Stomach smooth muscle (tissue), 2 donors: ENCODE measurements around the gene FNTB.
A peak's percentile ranks its signal among the peaks of the same experiment; 100 is the strongest.

ENCODE experiments used
- H3K27ac ChIP-seq: one replicate; pipeline ENCODE4 v1.7.0; 2013; ENCODE audit warnings: mild to moderate bottlenecking, low read length, inconsistent platforms
- H3K27me3 ChIP-seq, 2 donors: one replicate each; pipeline ENCODE4 v1.7.0; 2013; ENCODE audit warnings: low read length in 2 of 2; ENCODE audit not compliant: insufficient read depth in 2 of 2, control insufficient read depth in 1 of 2
- H3K36me3 ChIP-seq, 2 donors: one replicate each; pipeline ENCODE4 v1.7.0; 2013; ENCODE audit warnings: low read length in 2 of 2; ENCODE audit not compliant: control insufficient read depth in 2 of 2, insufficient read depth in 2 of 2
- H3K4me1 ChIP-seq: one replicate; pipeline ENCODE4 v1.7.0; 2013; ENCODE audit warnings: low read length; ENCODE audit not compliant: control insufficient read depth, insufficient read depth
- H3K4me3 ChIP-seq, 2 donors: one replicate each; pipeline ENCODE4 v1.7.0; 2013; ENCODE audit warnings: low read length in 2 of 2
- H3K9ac ChIP-seq, 2 donors: one replicate each; pipeline ENCODE4 v1.7.0; 2013; ENCODE audit warnings: low read length in 2 of 2, mild to moderate bottlenecking in 1 of 2
- H3K9me3 ChIP-seq, 2 donors: one replicate each; pipeline ENCODE4 v1.7.0; 2013; ENCODE audit warnings: low read length in 2 of 2; ENCODE audit not compliant: control insufficient read depth in 2 of 2
- donor health status: healthy.
- donor health status: Pancreatic carcinoma.

The FNTB gene

DNA sequence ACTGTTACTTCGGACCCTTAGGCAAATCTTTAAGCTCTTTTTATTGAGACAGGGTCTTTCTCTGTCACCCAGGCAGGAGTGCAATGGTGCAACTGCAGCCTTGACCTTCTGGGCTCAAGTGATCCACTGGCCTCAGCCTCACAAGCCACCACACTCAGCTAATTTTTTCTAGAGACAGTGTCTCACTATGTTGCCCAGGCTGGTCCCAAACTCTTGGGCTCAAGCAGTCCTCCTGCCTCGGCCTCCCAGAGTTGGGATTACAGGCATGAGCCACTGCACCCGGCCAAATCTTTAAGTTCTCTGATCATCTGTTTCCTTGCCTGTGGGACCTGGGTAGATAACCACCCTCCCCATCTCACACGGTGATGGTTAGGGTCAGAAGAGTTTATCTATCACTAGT is 41.8 kb upstream of the FNTB start:
- Histone ChIP-seq H3K27me3 (no peaks in the 10 kb centered on the region), H3K36me3 (peaks cover 9 to 26% of the 10 kb centered on the region in 2 donors), H3K4me3 (no peak overlapping the region), H3K9me3 (no peaks in the 10 kb centered on the region), H3K9ac (no peak overlapping the region), H3K27ac (no peak overlapping the region), H3K4me1 (no peaks in the 10 kb centered on the region)

DNA sequence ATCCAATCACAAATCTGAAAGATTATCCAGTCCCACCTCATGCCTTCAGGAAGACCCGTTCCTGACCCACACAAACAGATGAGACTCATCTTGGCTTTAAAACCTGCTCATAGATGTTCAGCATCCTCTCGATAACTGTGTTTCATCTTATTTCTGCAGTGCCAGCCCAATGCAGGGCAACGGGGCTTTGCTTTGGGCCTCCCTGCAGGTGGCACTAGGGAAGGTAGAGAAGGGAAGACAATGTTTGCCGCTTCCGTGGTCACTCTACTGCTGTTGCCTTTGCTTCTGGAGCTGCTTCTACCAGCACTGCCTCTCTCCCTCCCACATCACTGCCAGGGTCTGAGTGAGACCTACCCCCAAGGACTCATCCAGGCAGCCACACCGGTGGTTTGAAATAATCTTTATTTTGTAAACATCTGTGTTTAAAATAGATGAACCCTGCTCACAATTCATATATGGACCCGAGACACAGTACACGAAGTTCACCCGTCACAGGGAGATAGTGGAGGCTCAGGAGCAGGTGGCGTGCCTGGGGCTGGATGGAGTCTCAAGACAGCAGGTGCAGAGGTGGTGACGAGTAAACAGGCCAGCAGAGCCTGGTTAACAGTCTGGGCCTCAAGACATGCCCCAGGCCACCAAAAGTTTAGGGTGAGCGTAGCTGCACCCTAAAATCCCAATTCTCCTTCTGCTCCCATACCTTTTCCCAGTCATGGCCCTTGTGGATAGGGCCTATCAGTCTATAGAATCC is 41.1 kb upstream of the FNTB start:
- H3K9ac ChIP-seq = no peak overlapping the region
- H3K27ac ChIP-seq = no peak overlapping the region
- peaks cover 4 to 24% of the 10 kb centered on the region in 2 donors for H3K36me3 ChIP-seq
- H3K9me3 ChIP-seq = no peaks in the 10 kb centered on the region
- no peak overlapping the region for H3K4me3 ChIP-seq
- no peaks in the 10 kb centered on the region for H3K27me3 ChIP-seq
- no peaks in the 10 kb centered on the region for H3K4me1 ChIP-seq

DNA sequence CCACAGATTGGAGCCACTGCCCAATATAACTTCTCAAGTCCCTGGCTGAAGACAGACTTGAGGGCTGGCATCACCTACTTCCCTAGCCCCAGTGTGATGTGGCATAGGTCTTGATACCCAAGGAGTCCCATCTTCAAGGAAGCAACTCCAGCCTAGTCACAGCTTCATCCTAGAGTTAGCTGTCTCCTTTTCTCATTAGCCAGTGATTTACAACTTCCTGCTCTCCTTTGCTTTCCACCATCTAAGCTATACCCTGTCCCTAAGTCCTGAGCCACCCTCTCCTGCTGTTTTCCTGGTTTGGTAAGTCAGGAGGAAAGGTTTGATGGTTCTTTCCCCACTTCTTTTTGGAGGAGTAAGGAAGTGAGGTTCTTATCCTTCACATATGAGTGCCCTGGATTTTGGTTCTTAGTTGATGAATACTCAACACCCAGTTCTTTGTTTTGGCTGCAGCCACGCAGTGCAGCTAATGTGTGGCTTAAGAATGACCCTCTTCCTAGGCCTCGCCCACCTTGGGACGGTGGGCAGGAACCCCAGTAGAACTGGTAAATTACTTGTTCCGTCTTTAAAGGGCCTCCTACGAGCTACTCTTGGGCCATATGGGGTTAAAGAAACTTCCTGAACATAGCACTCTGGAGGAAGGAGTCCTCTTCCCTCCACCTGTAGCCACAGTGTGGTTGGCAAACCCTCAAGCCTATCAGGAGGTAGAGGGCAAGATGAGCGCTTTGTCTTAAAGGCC is 40.2 kb upstream of the FNTB start:
- Histone ChIP-seq H3K9me3 (no peaks in the 10 kb centered on the region), H3K4me1 (peaks cover under 1% of the 10 kb centered on the region), H3K4me3 (no peak overlapping the region), H3K27me3 (no peaks in the 10 kb centered on the region), H3K36me3 (peaks cover 3 to 22% of the 10 kb centered on the region in 2 donors), H3K9ac (no peak overlapping the region), H3K27ac (no peak overlapping the region)

DNA sequence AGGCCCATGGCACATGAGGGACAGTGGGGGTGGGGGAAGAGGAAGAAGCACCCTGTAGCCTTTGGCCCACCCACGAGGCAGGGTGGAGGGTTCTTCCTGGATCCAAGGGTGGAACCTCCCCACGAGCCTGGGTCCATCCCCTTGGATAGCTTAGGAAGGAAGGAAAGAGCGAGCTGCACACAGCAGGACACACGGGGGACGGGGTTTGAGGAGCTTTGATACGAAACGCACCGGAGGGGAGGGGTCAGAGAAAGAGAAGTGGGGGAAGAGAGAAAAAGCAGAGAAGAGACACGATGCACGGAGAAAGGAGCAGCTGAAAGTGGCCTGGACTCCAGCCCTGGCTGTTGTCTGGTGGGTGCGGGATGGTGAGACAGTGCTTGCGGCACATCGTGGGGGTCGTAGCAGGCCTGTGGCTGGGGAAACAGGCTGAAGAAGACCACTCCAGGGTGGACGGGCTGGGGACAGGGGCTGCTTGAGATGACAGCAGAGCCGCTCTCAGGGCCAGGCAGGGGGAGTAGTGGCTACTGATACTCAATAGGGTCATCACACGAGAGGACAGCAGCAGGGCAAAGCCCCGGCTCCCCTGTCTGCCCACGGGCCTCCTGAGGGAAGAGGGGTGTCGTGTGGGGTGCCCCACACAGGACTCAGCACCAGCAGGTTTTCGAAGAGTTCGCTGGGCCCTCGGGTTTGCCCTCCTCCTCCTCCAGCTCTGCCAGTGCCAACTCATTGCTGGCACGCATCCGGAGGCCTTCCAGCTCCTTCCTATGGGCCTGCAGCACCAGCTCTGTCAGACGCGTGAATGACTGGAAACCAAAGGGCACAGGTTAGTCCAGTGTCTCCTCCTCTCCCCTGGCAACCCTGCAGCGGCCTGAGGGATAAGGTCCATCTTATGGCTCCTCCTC is 38.7 kb upstream of the FNTB start:
- H3K4me1 ChIP-seq = peaks cover 16% of the 10 kb centered on the region
- peaks cover 3 to 19% of the 10 kb centered on the region in 2 donors for H3K36me3 ChIP-seq
- no peak overlapping the region for H3K9ac ChIP-seq
- H3K27me3 ChIP-seq = no peaks in the 10 kb centered on the region
- H3K4me3 ChIP-seq = no peak overlapping the region
- no peaks in the 10 kb centered on the region for H3K9me3 ChIP-seq
- H3K27ac ChIP-seq = no peak overlapping the region

DNA sequence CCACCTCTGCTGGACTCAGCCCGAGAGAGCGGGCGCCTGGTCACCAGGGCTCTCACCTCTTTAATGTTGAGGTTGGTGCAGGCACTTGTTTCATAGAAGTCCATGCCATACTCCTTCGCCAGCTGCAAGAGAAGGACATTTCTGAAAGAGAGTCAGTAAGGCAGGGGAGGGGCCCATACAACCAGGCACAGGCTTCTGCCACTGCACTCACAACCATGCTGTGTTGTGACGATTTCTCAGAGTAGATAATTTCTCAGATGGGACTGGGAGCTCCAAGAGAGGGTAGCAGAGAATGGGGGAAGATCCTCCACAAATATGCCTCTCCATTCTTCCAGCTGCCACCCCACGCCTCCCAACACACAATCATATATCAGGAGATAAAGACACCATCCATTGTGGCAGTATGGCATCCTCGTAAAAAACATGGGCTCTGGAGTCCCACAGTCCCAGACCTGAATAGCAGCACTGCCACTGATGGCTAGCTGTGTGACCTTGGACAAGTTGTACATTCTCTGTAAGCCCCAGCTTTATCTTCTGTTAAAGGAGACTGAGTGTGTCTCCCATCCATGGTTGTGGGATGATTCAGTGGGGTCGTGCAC is 38.0 kb upstream of the FNTB start:
- no peak overlapping the region for H3K9ac ChIP-seq
- H3K4me3 ChIP-seq = no peak overlapping the region
- H3K9me3 ChIP-seq = no peaks in the 10 kb centered on the region
- no peak overlapping the region for H3K27ac ChIP-seq
- H3K36me3 ChIP-seq = peaks cover 0 to 14% of the 10 kb centered on the region in 2 donors
- H3K4me1 ChIP-seq = peaks cover 22% of the 10 kb centered on the region
- H3K27me3 ChIP-seq = no peaks in the 10 kb centered on the region

GRCh38 chr14:64950889-64951288 is 35.8 kb upstream of the FNTB start:
- H3K9me3 ChIP-seq = no peaks in the 10 kb centered on the region
- H3K27ac ChIP-seq = no peak overlapping the region
- no peak overlapping the region for H3K4me3 ChIP-seq
- no peaks in the 10 kb centered on the region for H3K27me3 ChIP-seq
- H3K4me1 ChIP-seq = peaks cover 22% of the 10 kb centered on the region
- H3K36me3 ChIP-seq = peaks cover 0 to 6% of the 10 kb centered on the region in 2 donors
- no peak overlapping the region for H3K9ac ChIP-seq

GRCh38 chr14:64951291-64951690 is 35.4 kb upstream of the FNTB start:
- H3K9me3 ChIP-seq = no peaks in the 10 kb centered on the region
- no peak overlapping the region for H3K27ac ChIP-seq
- H3K9ac ChIP-seq = no peak overlapping the region
- no peak overlapping the region for H3K4me3 ChIP-seq
- no peaks in the 10 kb centered on the region for H3K27me3 ChIP-seq
- H3K4me1 ChIP-seq = peaks cover 22% of the 10 kb centered on the region
- H3K36me3 ChIP-seq = peaks cover 0 to 4% of the 10 kb centered on the region in 2 donors

DNA sequence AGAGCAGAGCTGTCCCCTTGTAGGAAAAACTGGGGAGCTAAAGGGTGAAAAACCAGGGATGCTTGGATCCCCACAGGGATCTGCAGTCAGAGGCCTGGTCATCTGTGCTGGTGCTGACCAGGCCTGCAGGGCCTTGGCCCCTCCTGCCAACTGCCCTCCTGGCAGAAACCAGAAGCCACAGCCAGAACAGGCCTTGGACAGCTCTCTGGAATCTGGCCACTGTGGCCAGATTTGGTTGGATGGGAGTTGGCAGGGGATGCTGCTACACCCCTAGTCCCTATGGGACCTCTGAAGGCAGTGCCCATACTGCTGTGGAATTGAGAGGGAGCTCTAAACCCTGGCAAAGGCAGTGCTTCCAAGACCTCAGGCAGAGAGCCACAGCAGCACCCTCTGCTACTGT is 35.0 kb upstream of the FNTB start:
- Histone ChIP-seq H3K27ac (no peak overlapping the region), H3K9me3 (no peaks in the 10 kb centered on the region), H3K4me3 (no peak overlapping the region), H3K9ac (no peak overlapping the region), H3K36me3 (peaks cover 0 to 4% of the 10 kb centered on the region in 2 donors), H3K4me1 (peaks cover 22% of the 10 kb centered on the region), H3K27me3 (no peaks in the 10 kb centered on the region)

DNA sequence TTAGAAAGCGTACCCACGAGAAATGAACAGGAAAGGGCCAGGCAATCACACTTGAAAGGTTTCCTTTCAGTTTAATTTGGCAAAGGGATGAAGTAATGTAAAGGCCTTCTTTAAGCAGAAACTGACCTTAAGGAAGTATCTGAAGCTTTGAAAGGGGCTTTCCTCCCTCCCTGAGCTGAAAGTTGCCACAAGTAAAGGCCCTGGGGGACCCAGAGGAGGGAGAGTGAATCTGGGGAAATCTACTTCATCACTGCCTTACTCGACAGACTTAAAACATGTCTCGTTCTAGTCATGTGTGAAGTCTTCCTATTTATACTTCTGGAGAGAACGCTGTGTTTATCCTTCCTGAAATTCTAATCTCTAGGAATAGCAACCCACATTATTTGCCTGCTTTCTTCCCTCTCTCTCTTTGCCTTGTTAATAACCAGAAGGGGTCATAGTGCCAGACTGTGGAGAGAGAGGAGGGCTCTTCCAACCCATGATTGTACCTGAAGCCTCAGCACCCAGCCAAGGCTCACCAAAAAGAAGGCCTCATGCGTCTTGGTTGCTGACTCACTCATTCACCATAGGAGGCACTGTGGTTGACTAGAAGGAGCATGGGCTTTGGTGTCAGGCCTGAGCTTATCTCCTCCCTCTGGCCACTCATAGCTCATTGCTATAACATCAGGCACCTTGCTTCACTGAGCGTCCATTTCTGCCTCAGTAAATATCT is 33.9 kb upstream of the FNTB start:
- no peaks in the 10 kb centered on the region for H3K27me3 ChIP-seq
- no peaks in the 10 kb centered on the region for H3K9me3 ChIP-seq
- peaks cover 0 to 4% of the 10 kb centered on the region in 2 donors for H3K36me3 ChIP-seq
- H3K4me3 ChIP-seq = no peak overlapping the region
- H3K9ac ChIP-seq = no peak overlapping the region
- H3K4me1 ChIP-seq = peaks cover 22% of the 10 kb centered on the region
- peak overlapping the region; percentile 31 for H3K27ac ChIP-seq

- Histone ChIP-seq H3K4me1 (peaks cover 22% of the 10 kb centered on the region), H3K27ac (peak overlapping the region; percentile 31), H3K9ac (no peak overlapping the region), H3K4me3 (no peak overlapping the region), H3K36me3 (peaks cover 0 to 4% of the 10 kb centered on the region in 2 donors), H3K9me3 (no peaks in the 10 kb centered on the region), H3K27me3 (no peaks in the 10 kb centered on the region)
Observed at GRCh38 chr14:64953310-64953654, 33.4 kb upstream of the FNTB start.
